ENCODE data around the gene TBC1D10B.

DNA sequence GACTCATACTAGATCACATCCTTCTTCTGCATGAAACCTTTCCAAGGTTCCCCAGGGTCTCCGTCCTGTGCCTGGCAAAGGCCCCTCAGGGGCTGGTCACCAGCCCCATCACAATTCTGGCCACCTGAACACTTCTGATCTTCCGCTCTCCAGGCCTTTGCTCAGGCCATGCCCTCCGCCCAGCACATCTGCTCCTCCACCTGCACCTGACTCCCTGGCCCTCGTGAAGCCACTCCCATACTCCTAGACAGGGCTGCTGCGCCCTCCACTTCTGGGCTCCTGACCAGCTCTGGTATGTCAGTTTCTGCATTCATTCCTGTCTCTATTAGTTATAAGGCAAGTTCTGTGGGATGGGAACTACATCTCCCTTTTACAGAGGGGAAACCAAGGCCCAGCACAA lies 2.4 kb upstream of the TBC1D10B start:
- TF ChIP-seq EP300 (IDR thresholded peaks at IDR 0.05) (no peak), POLR2A (IDR thresholded peaks at IDR 0.05) (no peak)
- TF ChIP-seq, protein P1, sequence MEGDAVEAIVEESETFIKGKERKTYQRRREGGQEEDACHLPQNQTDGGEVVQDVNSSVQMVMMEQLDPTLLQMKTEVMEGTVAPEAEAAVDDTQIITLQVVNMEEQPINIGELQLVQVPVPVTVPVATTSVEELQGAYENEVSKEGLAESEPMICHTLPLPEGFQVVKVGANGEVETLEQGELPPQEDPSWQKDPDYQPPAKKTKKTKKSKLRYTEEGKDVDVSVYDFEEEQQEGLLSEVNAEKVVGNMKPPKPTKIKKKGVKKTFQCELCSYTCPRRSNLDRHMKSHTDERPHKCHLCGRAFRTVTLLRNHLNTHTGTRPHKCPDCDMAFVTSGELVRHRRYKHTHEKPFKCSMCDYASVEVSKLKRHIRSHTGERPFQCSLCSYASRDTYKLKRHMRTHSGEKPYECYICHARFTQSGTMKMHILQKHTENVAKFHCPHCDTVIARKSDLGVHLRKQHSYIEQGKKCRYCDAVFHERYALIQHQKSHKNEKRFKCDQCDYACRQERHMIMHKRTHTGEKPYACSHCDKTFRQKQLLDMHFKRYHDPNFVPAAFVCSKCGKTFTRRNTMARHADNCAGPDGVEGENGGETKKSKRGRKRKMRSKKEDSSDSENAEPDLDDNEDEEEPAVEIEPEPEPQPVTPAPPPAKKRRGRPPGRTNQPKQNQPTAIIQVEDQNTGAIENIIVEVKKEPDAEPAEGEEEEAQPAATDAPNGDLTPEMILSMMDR (IDR thresholded peaks at IDR 0.05): no peak

All from sigmoid colon (tissue), 4 donors.